NCI-H446 treated with DMSO at 0.1 percent for 48 hours (cell line): Measurements from ENCODE around the gene SPATS2.
A peak's percentile ranks its signal among the peaks of the same experiment; 100 is the strongest.
"Not testable (repeated sequence)": the region's sequence is repeated elsewhere in the genome, so short reads cannot be mapped to it uniquely, and the experiment has no call there.

Experiments used
- DNase-seq: peaks from one replicate; lab custom pipeline; 2025; lab: John Stamatoyannopoulos, UW

SPATS2 gene

DNA sequence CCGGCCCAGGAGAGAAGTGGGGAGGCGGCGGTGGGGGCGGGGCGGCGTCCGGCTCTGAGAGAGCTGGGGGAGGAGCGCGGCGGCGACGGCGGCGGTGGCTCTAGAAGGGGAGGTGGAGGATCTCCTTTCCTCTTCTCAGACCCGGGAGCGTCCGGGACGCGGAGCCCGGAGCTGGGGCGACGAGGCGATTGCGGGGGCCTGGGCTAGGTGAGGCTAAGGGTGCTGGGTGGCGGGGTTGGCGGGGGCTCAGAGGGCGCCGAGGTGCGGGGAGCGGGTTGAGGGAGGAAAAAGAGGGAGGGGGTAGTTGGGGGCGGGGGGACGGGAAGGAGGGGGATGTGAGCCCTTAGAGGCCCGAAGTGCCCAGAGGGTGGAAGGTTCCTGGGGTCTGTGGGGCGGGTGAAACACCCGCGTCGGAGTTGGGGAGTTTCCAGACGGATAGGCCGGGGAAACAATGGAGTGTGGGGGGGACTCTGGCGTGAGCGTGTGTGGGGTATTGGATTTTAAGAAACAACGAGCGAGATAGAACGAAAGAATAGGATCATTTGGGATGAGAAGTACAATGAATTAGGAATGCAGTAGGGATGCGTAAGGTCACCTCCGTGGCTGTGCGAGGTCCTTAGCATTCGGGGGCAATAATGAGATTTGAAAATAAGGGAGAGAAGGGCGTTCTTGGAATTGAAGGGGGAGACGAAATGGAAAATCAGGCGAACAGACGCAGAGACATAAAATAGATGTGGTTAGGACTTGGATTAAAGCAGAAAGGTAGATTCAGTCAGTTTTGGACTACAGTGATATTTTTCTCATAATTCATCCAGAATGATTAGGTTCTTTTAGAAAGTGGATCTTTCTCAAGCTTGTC, at the start of gene SPATS2:
TSS of gene SPATS2 (plus strand) at position 82 of the 859 bp plus-strand sequence. CDS start 93,551 bp downstream, outside the sequence.
- DNase-seq = no peak

DNA sequence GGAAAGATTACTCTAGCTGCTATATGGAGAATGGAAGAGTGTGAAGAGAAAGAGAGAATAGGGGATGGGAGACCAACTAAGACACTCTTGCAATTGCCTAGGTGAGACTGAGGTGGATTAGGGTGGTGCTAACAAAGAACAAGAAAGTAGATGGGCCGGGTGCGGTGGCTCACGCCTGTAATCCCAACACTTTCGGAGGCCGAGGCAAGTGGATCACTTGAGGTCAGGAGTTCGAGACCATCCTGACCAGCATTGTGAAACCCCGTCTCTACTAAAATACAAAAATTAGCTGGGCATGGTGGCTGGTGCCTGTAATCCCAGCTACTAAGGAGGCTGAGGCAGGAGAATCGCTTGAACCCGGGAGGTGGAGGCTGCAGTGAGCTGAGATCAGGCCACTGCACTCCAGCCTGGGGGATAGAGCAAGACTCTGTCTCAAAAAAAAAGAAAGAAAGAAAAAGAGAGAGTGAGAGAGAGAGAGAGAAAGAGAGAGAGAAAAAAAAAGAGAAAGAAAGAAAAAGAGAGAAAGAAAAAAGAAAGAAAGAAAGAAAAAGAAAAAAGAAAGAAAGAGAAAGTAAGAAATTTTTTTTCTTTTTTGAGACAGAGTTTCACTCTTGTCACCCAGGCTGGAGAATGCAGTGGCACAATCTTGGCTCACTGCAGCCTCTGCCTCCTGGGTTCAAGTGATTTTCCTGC, 46.7 kb upstream of the SPATS2 start:
- not testable (repeated sequence) for DNase-seq

GRCh38 chr12:49322367-49322707, 44.9 kb upstream of the SPATS2 start:
- no peak for DNase-seq

- DNase-seq = peak; percentile 98
Observed at GRCh38 chr12:49322708-49323523, 44.3 kb upstream of the SPATS2 start, which contains the start of gene TROAP. Gene TROAP, plus strand, starts transcription at chr12:49323255. Its CDS starts 354 bp downstream, at chr12:49323609.

DNA sequence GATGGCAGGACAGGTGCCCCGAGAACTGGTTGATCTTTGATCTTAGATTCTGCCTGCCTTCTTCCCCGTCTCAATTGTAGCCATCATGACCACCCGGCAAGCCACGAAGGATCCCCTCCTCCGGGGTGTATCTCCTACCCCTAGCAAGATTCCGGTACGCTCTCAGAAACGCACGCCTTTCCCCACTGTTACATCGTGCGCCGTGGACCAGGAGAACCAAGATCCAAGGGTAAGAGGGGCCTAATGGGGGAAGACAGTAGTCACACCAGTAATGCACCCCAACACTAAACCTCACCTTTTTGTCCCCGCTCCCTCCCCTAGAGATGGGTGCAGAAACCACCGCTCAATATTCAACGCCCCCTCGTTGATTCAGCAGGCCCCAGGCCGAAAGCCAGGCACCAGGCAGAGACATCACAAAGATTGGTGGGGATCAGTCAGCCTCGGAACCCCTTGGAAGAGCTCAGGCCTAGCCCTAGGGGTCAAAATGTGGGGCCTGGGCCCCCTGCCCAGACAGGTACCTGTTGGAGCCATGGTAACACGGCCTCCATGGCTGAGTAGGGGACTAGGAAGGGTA, 43.7 kb upstream of the SPATS2 start:
- DNase-seq = no peak

GRCh38 chr12:49325606-49326005, 41.7 kb upstream of the SPATS2 start:
- DNase-seq = no peak

DNA sequence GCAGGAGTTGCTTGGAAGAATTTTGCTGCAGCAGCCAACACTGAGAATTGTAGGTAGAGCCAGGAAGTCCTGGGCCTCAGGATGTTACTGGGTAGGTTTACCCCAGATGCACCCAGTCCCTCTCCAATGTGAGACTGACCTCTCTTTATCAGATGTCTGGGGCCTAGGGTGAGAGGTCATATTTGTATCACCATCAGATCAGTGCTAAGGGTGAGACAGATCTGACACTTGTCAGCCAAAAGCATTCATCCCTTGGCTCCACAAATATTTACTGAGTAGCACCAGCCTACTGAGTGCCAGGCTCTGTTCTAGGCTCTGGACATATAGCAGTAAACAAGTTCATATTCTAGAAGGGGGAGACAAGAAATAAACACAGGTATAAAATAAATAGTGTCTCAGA, 39.9 kb upstream of the SPATS2 start:
- DNase-seq = no peak

DNA sequence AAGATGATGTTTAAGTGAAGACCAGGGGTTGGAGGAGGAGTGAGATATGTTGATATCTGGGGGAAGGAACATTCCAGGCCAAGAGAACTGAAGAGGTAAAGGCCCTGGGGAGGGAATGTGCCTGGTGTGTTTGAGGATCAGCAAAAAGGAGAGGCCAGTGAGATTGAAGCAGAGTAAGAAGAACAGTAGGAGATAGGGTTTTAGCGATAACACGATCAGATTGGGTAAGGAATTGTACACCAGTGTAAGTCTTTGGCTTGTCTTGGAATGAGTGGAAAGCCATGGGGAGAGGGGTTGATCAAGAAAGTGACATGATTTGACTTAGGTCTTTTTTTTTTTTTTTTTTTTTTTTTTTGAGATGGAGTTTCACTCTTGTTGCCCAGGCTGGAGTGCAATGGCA, 39.4 kb upstream of the SPATS2 start:
- DNase-seq = no peak

- no peak for DNase-seq
Observed at GRCh38 chr12:49328816-49329215, 38.4 kb upstream of the SPATS2 start.

GRCh38 chr12:49330032-49330619, 37.1 kb upstream of the SPATS2 start:
- DNase-seq = no peak

DNA sequence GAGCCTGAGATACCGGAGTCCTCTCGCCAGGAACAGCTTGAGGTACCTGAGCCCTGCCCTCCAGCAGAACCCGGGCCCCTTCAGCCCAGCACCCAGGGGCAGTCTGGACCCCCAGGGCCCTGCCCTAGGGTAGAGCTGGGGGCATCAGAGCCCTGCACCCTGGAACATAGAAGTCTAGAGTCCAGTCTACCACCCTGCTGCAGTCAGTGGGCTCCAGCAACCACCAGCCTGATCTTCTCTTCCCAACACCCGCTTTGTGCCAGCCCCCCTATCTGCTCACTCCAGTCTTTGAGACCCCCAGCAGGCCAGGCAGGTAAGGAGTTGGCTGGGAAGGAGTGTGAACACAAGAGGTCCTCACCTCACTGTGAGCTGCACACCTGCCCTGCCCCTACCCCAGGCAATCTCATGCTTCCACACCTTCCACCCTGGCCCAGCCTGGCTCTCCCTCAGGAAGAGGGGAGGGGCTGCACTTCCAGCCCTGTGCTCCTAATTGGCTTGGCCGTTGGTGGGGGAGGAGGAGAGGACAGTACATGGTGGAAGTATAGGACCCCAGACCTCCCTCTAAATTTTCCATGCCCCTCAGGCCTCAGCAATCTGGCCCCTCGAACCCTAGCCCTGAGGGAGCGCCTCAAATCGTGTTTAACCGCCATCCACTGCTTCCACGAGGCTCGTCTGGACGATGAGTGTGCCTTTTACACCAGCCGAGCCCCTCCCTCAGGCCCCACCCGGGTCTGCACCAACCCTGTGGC, 36.5 kb upstream of the SPATS2 start:
- DNase-seq = no peak

- peak; percentile 8 for DNase-seq
Observed at GRCh38 chr12:49331380-49332222, 35.7 kb upstream of the SPATS2 start.

- no peak for DNase-seq
Observed at GRCh38 chr12:49332441-49332861, 34.8 kb upstream of the SPATS2 start.

DNA sequence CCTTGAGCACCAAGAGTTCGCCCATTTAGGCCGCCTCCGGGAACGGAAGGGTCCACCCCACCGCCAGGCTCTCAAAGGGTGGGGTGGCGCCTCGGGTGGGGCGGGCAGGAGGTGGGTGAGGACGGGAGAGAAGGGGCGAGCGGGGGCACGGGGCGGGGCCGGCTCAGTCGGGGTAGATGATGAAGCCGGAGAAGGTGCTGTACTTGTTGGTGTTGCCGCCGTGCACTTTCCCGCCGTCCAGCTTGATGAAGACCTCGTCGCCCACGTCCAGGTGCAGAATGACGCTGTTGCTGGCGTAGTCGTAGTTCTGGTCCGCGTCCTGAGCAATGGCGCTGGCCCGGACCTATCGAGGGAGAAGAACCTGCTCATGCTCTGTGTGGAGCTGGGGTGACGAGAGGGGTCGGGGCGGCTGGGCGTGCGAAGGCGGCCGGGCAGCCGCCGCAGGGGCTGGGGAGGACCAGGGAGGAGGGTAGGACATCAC, 34.3 kb upstream of the SPATS2 start:
- DNase-seq = no peak

DNA sequence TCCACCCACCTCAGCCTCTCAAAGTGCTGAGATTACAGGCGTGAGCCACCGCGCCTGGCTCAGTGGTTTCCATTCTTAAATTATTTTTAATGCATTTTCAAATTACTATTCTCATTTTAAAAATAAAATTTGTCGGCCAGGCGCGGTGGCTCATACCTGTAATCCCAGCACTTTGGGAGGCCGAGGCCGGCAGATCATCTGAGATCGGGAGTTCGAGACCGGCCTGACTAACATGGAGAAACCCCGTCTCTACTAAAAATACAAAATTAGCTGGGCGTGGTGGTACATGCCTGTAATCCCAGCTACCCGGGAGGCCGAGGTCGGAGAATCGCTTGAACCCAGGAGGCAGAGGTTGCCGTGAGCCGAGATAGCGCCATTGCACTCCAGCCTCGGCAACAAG, 33.5 kb upstream of the SPATS2 start:
- DNase-seq = not testable (repeated sequence)

DNA sequence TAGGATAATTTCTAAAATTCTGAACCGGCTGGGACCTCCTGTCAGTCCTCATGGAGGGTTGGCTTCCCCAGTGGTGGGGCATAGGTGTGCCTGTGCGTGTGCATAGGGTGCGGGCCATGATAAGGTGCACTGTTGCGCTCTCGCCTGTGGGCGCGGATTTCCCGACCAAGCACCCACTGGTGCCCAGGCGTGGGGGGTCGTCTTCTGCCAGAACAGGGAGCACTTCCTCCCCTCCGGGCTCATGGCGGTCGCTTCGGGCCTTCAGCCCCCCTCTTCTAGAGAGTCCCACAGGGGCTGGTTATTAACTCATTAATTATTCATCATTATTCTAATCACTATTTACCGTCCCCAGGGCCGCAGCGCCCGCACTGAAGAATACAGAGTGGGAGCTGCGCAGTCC, 33.0 kb upstream of the SPATS2 start:
- no peak for DNase-seq

GRCh38 chr12:49334681-49335080, 32.6 kb upstream of the SPATS2 start:
- DNase-seq = no peak

DNA sequence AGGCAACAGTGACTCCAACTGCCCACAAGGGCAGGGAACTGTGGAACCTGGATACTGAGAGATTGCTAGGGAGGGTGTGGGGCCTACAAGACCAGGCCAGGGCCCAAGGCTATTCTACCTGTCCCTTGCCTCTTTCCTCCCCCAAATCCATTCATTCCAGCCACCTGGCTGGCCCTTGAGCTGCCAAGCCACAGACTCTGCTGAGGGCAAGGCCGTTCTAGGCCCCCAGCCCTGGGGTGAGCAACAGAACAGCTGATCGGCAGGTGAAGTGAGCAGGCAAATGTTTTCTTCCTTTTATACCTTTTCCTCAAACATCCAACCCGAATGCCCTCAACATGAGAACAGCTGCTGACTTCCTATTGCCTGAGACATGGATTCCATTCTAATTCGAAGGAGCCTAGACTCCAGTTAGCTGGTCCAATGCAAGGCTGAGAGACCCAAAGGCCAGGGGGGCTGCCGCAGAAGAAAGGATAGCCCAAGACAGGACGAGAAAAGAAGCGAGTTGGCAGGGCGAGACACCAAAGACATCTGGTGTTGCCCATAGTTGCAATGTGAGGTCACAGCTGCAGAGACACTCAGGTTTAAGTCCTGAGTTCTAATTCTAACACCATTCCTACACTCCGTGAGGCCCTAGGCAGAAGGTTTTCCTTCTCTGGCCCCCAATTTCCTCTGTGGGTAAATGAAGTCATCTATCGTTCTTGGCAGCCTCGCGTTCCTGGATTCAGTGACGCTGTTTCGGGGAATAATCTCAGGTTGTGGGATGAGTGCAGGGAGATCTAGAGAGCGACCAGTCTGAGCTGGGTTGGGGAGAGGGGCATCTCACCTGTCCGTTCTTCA, 31.9 kb upstream of the SPATS2 start:
- DNase-seq = no peak
